Measurements from ENCODE around the gene GPR132. TPM values are rescaled to one million over a fixed set of nuclear protein-coding genes. Genes with fewer than 3 reads are reported as not detected.
"Not testable (repeated sequence)": the region's sequence is repeated elsewhere in the genome, so short reads cannot be mapped to it uniquely, and the experiment has no call there.

GPR132 gene
- total RNA-seq, 6 experiments from 2014 or later, result 0.11 to 0.84 (median 0.39) TPM

DNA sequence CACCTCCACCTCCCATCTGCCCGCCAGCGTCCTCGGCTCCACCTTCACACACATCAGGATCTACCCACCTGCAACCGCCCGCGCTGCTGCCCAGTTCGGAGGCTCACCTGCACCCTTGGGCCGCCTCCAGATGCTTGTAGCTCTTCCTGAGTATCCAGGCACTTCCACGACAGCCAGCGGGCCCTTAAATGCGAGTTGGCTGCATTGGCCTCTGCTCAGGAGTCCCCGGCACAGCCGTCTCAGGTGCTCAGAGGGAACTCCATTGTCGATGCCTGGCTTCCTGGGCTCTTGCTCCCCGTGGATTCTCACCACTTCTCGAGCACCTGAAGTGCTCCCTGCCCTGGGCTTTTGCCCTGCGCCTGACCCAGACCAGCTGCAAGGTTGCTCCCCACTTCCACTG lies 22.4 kb downstream of the GPR132 start:
- intact Hi-C loops (cut with DNase I), result loop anchor here (5.0 to 10.0 kb wide), 2 partner anchors 66 to 1098 kb away; partner anchors contain the start of genes AHNAK2 (in 2 of the 2) and RD3L (in 1 of the 2)
- H3K27ac ChIP-seq, result no peak overlapping the region
- TF ChIP-seq, protein P1, sequence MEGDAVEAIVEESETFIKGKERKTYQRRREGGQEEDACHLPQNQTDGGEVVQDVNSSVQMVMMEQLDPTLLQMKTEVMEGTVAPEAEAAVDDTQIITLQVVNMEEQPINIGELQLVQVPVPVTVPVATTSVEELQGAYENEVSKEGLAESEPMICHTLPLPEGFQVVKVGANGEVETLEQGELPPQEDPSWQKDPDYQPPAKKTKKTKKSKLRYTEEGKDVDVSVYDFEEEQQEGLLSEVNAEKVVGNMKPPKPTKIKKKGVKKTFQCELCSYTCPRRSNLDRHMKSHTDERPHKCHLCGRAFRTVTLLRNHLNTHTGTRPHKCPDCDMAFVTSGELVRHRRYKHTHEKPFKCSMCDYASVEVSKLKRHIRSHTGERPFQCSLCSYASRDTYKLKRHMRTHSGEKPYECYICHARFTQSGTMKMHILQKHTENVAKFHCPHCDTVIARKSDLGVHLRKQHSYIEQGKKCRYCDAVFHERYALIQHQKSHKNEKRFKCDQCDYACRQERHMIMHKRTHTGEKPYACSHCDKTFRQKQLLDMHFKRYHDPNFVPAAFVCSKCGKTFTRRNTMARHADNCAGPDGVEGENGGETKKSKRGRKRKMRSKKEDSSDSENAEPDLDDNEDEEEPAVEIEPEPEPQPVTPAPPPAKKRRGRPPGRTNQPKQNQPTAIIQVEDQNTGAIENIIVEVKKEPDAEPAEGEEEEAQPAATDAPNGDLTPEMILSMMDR (IDR thresholded peaks at IDR 0.05), result no peak
- no peak for TF ChIP-seq POLR2A (IDR thresholded peaks at IDR 0.05)
- peaks cover 0 to 2% (median 0%) of the 10 kb centered on the region in 4 donors for H3K4me1 ChIP-seq
- no peaks in the 10 kb centered on the region for H3K9me3 ChIP-seq
- H3K4me3 ChIP-seq, result no peak overlapping the region
- DNase-seq (no peak), ATAC-seq (no peak)
- WGBS (ENCODE audit: insufficient coverage, low coverage, low lambda C conversion rate, missing lambda C conversion rate), result 60% methylated on average over 2 of the region's 17 CpGs
- no peaks in the 10 kb centered on the region for H3K36me3 ChIP-seq
- H3K27me3 ChIP-seq, result no peaks in the 10 kb centered on the region

- ATAC-seq (no peak), DNase-seq (no peak)
- Histone ChIP-seq H3K4me3 (no peak overlapping the region), H3K9me3 (no peaks in the 10 kb centered on the region), H3K4me1 (peaks cover 0 to 2% (median 0%) of the 10 kb centered on the region in 4 donors), H3K27ac (no peak overlapping the region), H3K27me3 (no peaks in the 10 kb centered on the region), H3K36me3 (no peaks in the 10 kb centered on the region)
- no peak for TF ChIP-seq POLR2A (IDR thresholded peaks at IDR 0.05)
- TF ChIP-seq, protein P1 (IDR thresholded peaks at IDR 0.05), result no peak
- intact Hi-C loops (cut with DNase I), result loop anchor here (5.0 to 10.0 kb wide), 2 partner anchors 65 to 1097 kb away; partner anchors contain the start of genes AHNAK2 (in 2 of the 2) and RD3L (in 1 of the 2)
- WGBS (ENCODE audit: insufficient coverage, low coverage, low lambda C conversion rate, missing lambda C conversion rate), result 76% methylated on average over 15 of the region's 28 CpGs
Measured at GRCh38 chr14:105041841-105042765, 23.1 kb downstream of the GPR132 start.

- Histone ChIP-seq H3K4me3 (no peak overlapping the region), H3K36me3 (no peaks in the 10 kb centered on the region), H3K4me1 (no peaks in the 10 kb centered on the region), H3K27ac (no peak overlapping the region), H3K9me3 (no peaks in the 10 kb centered on the region), H3K27me3 (no peaks in the 10 kb centered on the region)
- 55% methylated on average over 11 of the region's 14 CpGs for WGBS (ENCODE audit: insufficient coverage, low coverage, low lambda C conversion rate, missing lambda C conversion rate)
- TF ChIP-seq POLR2A (IDR thresholded peaks at IDR 0.05), result no peak
- TF ChIP-seq, protein P1 (IDR thresholded peaks at IDR 0.05), result no peak
- ATAC-seq (no peak), DNase-seq (no peak)
- intact Hi-C loops (cut with DNase I), result loop anchor here (5.0 to 10.0 kb wide), 2 partner anchors 62 to 1095 kb away; partner anchors contain the start of genes AHNAK2 (in 2 of the 2) and RD3L (in 1 of the 2)
Measured at GRCh38 chr14:105039458-105040205, 25.6 kb downstream of the GPR132 start.

GRCh38 chr14:105035616-105036015 lies 29.6 kb downstream of the GPR132 start:
- H3K27ac ChIP-seq; H3K4me1 ChIP-seq; H3K27me3 ChIP-seq; H3K4me3 ChIP-seq; intact Hi-C loops (cut with DNase I); DNase-seq; H3K9me3 ChIP-seq; H3K36me3 ChIP-seq; ATAC-seq: not testable (repeated sequence)
- WGBS (ENCODE audit: insufficient coverage, low coverage, low lambda C conversion rate, missing lambda C conversion rate), result 58% methylated on average over 2 of the region's 2 CpGs
